ENCODE results near the gene SUCLG2. TPM values are rescaled to one million over a fixed set of nuclear protein-coding genes. Genes with fewer than 3 reads are reported as not detected.

SUCLG2 gene
- total and polyA plus RNA-seq, 10 of the 15 experiments (the other 5 are each of a cell fraction or from before 2014, with no cell fraction given), result 17.8 to 50.9 (median 37.2) TPM

DNA sequence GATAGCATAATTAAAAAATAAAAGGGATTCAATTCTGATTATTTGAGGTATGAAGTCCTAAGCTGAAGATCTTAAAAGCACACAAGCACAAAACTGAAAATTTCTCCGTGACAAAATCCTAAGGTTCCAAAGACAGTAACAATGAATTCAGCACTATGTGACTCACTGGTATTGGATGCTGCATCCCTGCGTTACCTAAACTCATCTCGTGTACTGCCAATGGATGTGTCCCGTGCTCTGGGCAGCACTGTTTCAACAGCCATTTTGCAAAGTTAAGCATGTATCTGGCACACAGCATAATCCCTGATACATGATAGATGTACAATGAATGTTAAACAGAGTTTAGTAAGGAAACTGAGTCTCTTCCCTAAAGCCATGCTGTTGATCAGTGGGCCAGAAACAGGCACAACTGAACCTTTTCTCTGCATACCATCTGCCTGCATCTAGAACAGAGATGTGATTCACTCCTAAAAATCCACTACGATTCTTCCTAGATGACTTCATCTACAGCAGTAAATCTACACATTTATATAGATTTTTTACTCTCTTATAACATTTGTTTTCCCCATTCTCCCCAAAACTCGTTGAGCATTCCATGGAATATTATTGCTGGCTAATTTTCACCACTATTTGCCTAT, 14.3 kb downstream of the SUCLG2 start (continued):
- TF ChIP-seq, protein P1, sequence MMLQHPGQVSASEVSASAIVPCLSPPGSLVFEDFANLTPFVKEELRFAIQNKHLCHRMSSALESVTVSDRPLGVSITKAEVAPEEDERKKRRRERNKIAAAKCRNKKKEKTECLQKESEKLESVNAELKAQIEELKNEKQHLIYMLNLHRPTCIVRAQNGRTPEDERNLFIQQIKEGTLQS (IDR thresholded peaks at IDR 0.05; ENCODE audit: borderline replicate concordance, extremely low read depth, low read depth, low read length), result no peak

DNA sequence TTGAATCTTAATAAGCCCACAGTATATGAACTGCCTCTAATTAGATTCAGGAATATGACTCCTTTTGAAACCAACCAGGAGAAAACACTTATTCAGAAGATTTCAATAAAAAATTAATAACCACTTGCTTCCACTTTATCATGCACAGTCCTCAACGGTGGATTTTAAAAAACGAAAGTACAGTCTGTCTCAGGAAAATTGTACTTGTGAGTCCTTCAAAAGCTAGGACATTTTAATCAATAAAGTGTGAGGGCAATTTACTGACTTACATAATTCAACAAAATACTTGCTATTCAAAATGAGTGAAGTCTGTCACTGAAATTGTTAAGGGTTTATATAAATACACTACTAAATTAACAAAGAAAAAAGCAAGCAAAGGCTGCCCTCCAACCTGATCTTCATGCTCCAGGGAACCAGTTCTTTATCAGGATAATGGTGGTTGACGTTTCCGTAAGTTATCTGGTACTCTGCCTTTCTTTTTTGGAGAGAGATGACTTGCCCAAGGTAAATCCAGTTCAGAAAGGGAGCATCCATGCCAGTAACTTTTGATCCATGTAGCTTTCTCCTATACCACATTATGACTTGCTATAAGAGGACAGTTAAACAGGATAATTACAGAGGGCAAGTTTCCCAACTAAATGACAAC, 17.0 kb downstream of the SUCLG2 start:
- DNase-seq (ENCODE audit: low read depth, low spot score) (no peak), ATAC-seq (no peak), FAIRE-seq (no peak)
- POLR2A ChIA-PET, result interaction anchor here (0.6 kb wide), 1 partner anchor 20 kb away, joined by 4 read pairs; no protein-coding TSS in a partner anchor
- H3K79me2 ChIP-seq (ENCODE audit: control insufficient read depth, insufficient read depth, low read length), result no peaks in the 10 kb centered on the region; the same call in none of the 2 replicates
- RAD21 ChIA-PET (ENCODE audit: unreplicated experiment), result no interaction called here
- BruUV-seq (replicated peaks), result no TSS peak
- no peak overlapping the region for H3K4me2 ChIP-seq (ENCODE audit: control insufficient read depth, insufficient read depth)
- H3K36me3 ChIP-seq (ENCODE audit: control insufficient read depth in 2 of 2, insufficient read depth in 2 of 2, low read length in 1 of 2), result 0 out of 4 replicates have a peak, but pooled peaks cover 0 to 3% of the 10 kb centered on the region in 2 experiments
- H3K27ac ChIP-seq (ENCODE audit: control insufficient read depth, insufficient read depth), result no peak overlapping the region
- H4K20me1 ChIP-seq (ENCODE audit: control insufficient read depth, insufficient read depth), result no peaks in the 10 kb centered on the region
- 98% methylated on average over 4 of the region's 4 CpGs for WGBS (ENCODE audit: insufficient coverage, insufficient replicate concordance, low lambda C conversion rate, missing lambda C conversion rate)
- no peaks in the 10 kb centered on the region for H3K27me3 ChIP-seq (replicated peaks in 1 of 2; ENCODE audit: control insufficient read depth in 2 of 2, insufficient read depth in 2 of 2, low read length in 1 of 2)
- in situ Hi-C loops (cut with MboI), result no loop called here
- H3K9me3 ChIP-seq (replicated peaks; ENCODE audit: control insufficient read depth, insufficient read depth, low read length), result no peaks in the 10 kb centered on the region
- CTCF ChIA-PET, result interaction anchor here (1.0 kb wide), 2 partner anchors 10 to 12 kb away, joined by 3 read pairs; no protein-coding TSS in a partner anchor
- H3K4me1 ChIP-seq (ENCODE audit: control insufficient read depth, insufficient read depth, low read length), result no peaks in the 10 kb centered on the region
- no peak overlapping the region for H3K9ac ChIP-seq (ENCODE audit: control insufficient read depth, insufficient read depth, low read length)
- intact Hi-C loops (cut with micrococcal nuclease; ENCODE audit: unreplicated experiment), result no loop called here
- no peak overlapping the region for H3K4me3 ChIP-seq
- SMC1A ChIA-PET (ENCODE audit: uncharacterized antibody, unreplicated experiment), result interaction anchor here (1.9 to 2.4 kb wide), 2 partner anchors 9 to 10 kb away, joined by 6 to 10 read pairs; no protein-coding TSS in a partner anchor
- H2AFZ ChIP-seq (ENCODE audit: control insufficient read depth, low read depth, low read length), result no peak overlapping the region
- TF ChIP-seq POLR2AphosphoS2 (IDR thresholded peaks at IDR 0.05; ENCODE audit: low read depth, low read length) (no peak), NR2C2 (IDR thresholded peaks at IDR 0.05; ENCODE audit: borderline replicate concordance, control insufficient read depth, insufficient read length, low read depth) (no peak), SMAD5 (IDR thresholded peaks at IDR 0.05; ENCODE audit: low read depth) (no peak), CBX5 (IDR thresholded peaks at IDR 0.05; ENCODE audit: low read depth) (no peak), MTA2 (IDR thresholded peaks at IDR 0.05; ENCODE audit: low read depth) (no peak), GABPA (IDR thresholded peaks at IDR 0.05; ENCODE audit: low read depth) (no peak), CBFB (IDR thresholded peaks at IDR 0.05; ENCODE audit: low read depth) (no peak), SUZ12 (IDR thresholded peaks at IDR 0.05; ENCODE audit: unreplicated experiment) (no peak), STAT1 (conservative IDR thresholded peaks at IDR 0.05) (no peak), RUNX3 (IDR thresholded peaks at IDR 0.05; ENCODE audit: low read length) (no peak), CBX3 (IDR thresholded peaks at IDR 0.05; ENCODE audit: borderline replicate concordance, low read depth) (no peak)
- TF ChIP-seq, protein P2, sequence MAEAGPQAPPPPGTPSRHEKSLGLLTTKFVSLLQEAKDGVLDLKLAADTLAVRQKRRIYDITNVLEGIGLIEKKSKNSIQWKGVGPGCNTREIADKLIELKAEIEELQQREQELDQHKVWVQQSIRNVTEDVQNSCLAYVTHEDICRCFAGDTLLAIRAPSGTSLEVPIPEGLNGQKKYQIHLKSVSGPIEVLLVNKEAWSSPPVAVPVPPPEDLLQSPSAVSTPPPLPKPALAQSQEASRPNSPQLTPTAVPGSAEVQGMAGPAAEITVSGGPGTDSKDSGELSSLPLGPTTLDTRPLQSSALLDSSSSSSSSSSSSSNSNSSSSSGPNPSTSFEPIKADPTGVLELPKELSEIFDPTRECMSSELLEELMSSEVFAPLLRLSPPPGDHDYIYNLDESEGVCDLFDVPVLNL (IDR thresholded peaks at IDR 0.05; ENCODE audit: low read depth, low read length), result no peak
- TF ChIP-seq, protein P3, sequence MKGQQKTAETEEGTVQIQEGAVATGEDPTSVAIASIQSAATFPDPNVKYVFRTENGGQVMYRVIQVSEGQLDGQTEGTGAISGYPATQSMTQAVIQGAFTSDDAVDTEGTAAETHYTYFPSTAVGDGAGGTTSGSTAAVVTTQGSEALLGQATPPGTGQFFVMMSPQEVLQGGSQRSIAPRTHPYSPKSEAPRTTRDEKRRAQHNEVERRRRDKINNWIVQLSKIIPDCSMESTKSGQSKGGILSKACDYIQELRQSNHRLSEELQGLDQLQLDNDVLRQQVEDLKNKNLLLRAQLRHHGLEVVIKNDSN (IDR thresholded peaks at IDR 0.05; ENCODE audit: borderline replicate concordance, extremely low read length, insufficient read depth, low read depth, low read length), result no peak
- TF ChIP-seq, protein P4, sequence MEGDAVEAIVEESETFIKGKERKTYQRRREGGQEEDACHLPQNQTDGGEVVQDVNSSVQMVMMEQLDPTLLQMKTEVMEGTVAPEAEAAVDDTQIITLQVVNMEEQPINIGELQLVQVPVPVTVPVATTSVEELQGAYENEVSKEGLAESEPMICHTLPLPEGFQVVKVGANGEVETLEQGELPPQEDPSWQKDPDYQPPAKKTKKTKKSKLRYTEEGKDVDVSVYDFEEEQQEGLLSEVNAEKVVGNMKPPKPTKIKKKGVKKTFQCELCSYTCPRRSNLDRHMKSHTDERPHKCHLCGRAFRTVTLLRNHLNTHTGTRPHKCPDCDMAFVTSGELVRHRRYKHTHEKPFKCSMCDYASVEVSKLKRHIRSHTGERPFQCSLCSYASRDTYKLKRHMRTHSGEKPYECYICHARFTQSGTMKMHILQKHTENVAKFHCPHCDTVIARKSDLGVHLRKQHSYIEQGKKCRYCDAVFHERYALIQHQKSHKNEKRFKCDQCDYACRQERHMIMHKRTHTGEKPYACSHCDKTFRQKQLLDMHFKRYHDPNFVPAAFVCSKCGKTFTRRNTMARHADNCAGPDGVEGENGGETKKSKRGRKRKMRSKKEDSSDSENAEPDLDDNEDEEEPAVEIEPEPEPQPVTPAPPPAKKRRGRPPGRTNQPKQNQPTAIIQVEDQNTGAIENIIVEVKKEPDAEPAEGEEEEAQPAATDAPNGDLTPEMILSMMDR (IDR thresholded peaks at IDR 0.05 in 2 of 3, conservative IDR thresholded peaks at IDR 0.05 in 1 of 3; ENCODE audit: control insufficient read depth in 2 of 3, extremely low read depth in 1 of 3, insufficient read depth in 1 of 3, low read depth in 3 of 3, low read length in 3 of 3), result no peak
